ENCODE results near the gene NMNAT2.
"Not testable (repeated sequence)": the region's sequence is repeated elsewhere in the genome, so short reads cannot be mapped to it uniquely, and the experiment has no call there.

Gene NMNAT2

GRCh38 chr1:183244466-183244865, 173.7 kb downstream of the NMNAT2 start:
- Mint-ChIP-seq H3K27ac (no peak overlapping the region), H3K27me3 (peaks cover 16 to 62% of the 10 kb centered on the region in 2 donors), H3K36me3 (ENCODE audit: insufficient read depth) (no peaks in the 10 kb centered on the region), H3K9me3 (no peaks in the 10 kb centered on the region), H3K4me1 (ENCODE audit: low read depth in 2 of 2) (no peaks in the 10 kb centered on the region), H3K4me3 (no peak overlapping the region)
- no peak for ATAC-seq (replicated peaks)
- no peak for DNase-seq

DNA sequence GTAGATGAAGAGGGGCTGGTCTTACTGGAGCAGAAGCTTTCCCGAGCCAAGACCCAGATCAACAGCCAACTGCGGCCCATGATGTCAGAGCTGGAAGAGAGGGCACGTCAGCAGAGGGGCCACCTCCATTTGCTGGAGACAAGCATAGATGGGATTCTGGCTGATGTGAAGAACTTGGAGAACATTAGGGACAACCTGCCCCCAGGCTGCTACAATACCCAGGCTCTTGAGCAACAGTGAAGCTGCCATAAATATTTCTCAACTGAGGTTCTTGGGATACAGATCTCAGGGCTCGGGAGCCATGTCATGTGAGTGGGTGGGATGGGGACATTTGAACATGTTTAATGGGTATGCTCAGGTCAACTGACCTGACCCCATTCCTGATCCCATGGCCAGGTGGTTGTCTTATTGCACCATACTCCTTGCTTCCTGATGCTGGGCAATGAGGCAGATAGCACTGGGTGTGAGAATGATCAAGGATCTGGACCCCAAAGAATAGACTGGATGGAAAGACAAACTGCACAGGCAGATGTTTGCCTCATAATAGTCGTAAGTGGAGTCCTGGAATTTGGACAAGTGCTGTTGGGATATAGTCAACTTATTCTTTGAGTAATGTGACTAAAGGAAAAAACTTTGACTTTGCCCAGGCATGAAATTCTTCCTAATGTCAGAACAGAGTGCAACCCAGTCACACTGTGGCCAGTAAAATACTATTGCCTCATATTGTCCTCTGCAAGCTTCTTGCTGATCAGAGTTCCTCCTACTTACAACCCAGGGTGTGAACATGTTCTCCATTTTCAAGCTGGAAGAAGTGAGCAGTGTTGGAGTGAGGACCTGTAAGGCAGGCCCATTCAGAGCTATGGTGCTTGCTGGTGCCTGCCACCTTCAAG, 174.8 kb downstream of the NMNAT2 start:
- Mint-ChIP-seq H3K36me3 (ENCODE audit: insufficient read depth) (no peaks in the 10 kb centered on the region), H3K4me3 (no peak overlapping the region), H3K4me1 (ENCODE audit: low read depth in 2 of 2) (no peaks in the 10 kb centered on the region), H3K9me3 (no peaks in the 10 kb centered on the region), H3K27ac (no peak overlapping the region), H3K27me3 (peaks cover 5 to 60% of the 10 kb centered on the region in 2 donors)
- ATAC-seq (replicated peaks) (no peak), DNase-seq (no peak)

GRCh38 chr1:183242556-183242955, 175.6 kb downstream of the NMNAT2 start:
- H3K4me3 Mint-ChIP-seq = no peak overlapping the region
- no peaks in the 10 kb centered on the region for H3K36me3 Mint-ChIP-seq (ENCODE audit: insufficient read depth)
- no peaks in the 10 kb centered on the region for H3K9me3 Mint-ChIP-seq
- no peak for ATAC-seq (replicated peaks)
- H3K27me3 Mint-ChIP-seq = peaks cover 5 to 58% of the 10 kb centered on the region in 2 donors
- H3K27ac Mint-ChIP-seq = no peak overlapping the region
- no peaks in the 10 kb centered on the region for H3K4me1 Mint-ChIP-seq (ENCODE audit: low read depth in 2 of 2)
- no peak for DNase-seq

DNA sequence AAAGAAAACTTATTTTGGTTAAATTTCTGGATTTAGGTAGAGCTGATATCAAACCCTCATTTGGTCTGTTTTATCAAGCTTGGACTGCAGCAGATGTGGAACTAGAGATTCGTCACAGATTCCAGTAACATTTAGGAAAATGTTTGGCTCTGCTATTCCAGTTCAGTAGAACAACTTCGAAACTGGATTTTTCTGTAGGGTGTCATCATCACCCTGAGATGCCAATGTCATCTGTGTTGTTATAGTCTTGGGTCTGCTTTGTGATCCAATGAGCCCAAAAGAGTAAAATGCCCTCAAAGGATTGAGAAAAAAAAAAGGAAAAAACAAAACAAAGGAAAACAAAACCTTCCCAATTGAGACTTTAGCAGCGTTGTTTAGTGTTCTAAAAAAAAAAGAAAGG, 176.7 kb downstream of the NMNAT2 start:
- Mint-ChIP-seq H3K27me3 (peaks cover 5 to 51% of the 10 kb centered on the region in 2 donors), H3K36me3 (ENCODE audit: insufficient read depth) (no peaks in the 10 kb centered on the region), H3K9me3 (no peaks in the 10 kb centered on the region), H3K4me3 (no peak overlapping the region), H3K27ac (no peak overlapping the region), H3K4me1 (ENCODE audit: low read depth in 2 of 2) (no peaks in the 10 kb centered on the region)
- ATAC-seq (replicated peaks) (no peak), DNase-seq (no peak)

GRCh38 chr1:183240853-183241252, 177.3 kb downstream of the NMNAT2 start:
- not testable (repeated sequence) for H3K4me1 Mint-ChIP-seq (ENCODE audit: low read depth in 2 of 2); H3K9me3 Mint-ChIP-seq
- H3K27me3 Mint-ChIP-seq = peaks cover 5 to 45% of the 10 kb centered on the region in 2 donors

GRCh38 chr1:183240526-183240825, 177.7 kb downstream of the NMNAT2 start:
- peaks cover 5 to 45% of the 10 kb centered on the region in 2 donors for H3K27me3 Mint-ChIP-seq
- H3K9me3 Mint-ChIP-seq = no peaks in the 10 kb centered on the region
- ATAC-seq (replicated peaks) (no peak), DNase-seq (no peak)
- no peaks in the 10 kb centered on the region for H3K4me1 Mint-ChIP-seq (ENCODE audit: low read depth in 2 of 2)
- H3K27ac Mint-ChIP-seq = no peak overlapping the region
- H3K36me3 Mint-ChIP-seq (ENCODE audit: insufficient read depth) = no peaks in the 10 kb centered on the region
- no peak overlapping the region for H3K4me3 Mint-ChIP-seq

More at GRCh38 chr1:183240853-183241252, 177.3 kb downstream of the NMNAT2 start:
- not testable (repeated sequence) for H3K27ac Mint-ChIP-seq; DNase-seq; H3K4me3 Mint-ChIP-seq; ATAC-seq (replicated peaks); H3K36me3 Mint-ChIP-seq (ENCODE audit: insufficient read depth)

DNA sequence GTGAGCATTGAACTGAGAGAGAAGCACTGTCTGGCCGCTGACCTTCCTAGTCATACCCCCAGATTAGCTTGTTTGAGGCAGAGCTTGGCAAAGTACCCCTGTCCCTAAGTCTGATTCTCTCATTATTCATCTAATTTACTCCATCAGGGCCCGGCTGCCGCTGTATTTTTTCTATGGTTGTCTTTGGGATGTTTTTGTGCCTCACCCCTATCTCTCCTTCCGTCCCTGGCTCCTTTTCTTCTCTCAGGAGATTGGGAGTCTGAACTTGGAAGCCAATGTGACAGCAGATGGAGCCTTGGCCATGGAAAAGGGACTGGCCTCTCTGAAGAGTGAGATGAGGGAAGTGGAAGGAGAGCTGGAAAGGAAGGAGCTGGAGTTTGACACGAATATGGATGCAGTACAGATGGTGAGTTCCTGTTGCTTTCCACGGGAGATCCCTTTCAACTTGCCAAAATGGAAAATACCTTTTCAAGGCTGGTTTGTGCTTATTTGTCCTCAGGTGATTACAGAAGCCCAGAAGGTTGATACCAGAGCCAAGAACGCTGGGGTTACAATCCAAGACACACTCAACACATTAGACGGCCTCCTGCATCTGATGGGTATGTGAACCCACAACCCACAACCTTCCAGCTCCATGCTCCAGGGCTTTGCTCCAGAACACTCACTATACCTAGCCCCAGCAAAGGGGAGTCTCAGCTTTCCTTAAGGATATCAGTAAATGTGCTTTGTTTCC, 178.2 kb downstream of the NMNAT2 start:
- no peak overlapping the region for H3K4me3 Mint-ChIP-seq
- no peaks in the 10 kb centered on the region for H3K9me3 Mint-ChIP-seq
- no peaks in the 10 kb centered on the region for H3K36me3 Mint-ChIP-seq (ENCODE audit: insufficient read depth)
- ATAC-seq (replicated peaks) (no peak), DNase-seq (no peak)
- H3K27me3 Mint-ChIP-seq = peaks cover 5 to 47% of the 10 kb centered on the region in 2 donors
- H3K27ac Mint-ChIP-seq = no peak overlapping the region
- H3K4me1 Mint-ChIP-seq (ENCODE audit: low read depth in 2 of 2) = no peaks in the 10 kb centered on the region

DNA sequence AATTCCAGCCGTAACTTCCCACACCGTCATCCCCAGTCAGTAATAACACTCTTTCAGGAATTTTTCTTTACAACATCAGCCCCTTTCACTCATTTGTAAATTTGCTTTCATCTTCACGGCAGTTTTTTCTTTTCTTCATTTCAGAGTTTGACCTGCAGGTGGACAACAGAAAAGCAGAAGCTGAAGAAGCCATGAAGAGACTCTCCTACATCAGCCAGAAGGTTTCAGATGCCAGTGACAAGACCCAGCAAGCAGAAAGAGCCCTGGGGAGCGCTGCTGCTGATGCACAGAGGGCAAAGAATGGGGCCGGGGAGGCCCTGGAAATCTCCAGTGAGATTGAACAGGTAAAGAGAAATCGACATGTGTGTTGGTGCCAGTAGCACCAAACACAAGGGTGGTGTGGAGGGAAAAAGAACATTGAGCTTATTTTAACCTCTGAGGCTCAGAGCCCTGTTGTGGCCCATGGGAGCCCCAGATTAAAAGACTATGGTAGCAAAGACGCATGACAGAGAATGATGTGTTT, 178.9 kb downstream of the NMNAT2 start:
- no peak overlapping the region for H3K27ac Mint-ChIP-seq
- H3K9me3 Mint-ChIP-seq = no peaks in the 10 kb centered on the region
- no peak overlapping the region for H3K4me3 Mint-ChIP-seq
- DNase-seq (no peak), ATAC-seq (replicated peaks) (no peak)
- H3K36me3 Mint-ChIP-seq (ENCODE audit: insufficient read depth) = no peaks in the 10 kb centered on the region
- peaks cover 5 to 49% of the 10 kb centered on the region in 2 donors for H3K27me3 Mint-ChIP-seq
- H3K4me1 Mint-ChIP-seq (ENCODE audit: low read depth in 2 of 2) = no peaks in the 10 kb centered on the region

GRCh38 chr1:183238071-183238470, 180.1 kb downstream of the NMNAT2 start:
- ATAC-seq (replicated peaks) (no peak), DNase-seq (no peak)
- no peak overlapping the region for H3K27ac Mint-ChIP-seq
- no peaks in the 10 kb centered on the region for H3K9me3 Mint-ChIP-seq
- no peaks in the 10 kb centered on the region for H3K36me3 Mint-ChIP-seq (ENCODE audit: insufficient read depth)
- no peaks in the 10 kb centered on the region for H3K4me1 Mint-ChIP-seq (ENCODE audit: low read depth in 2 of 2)
- no peak overlapping the region for H3K4me3 Mint-ChIP-seq
- H3K27me3 Mint-ChIP-seq = peaks cover 5 to 40% of the 10 kb centered on the region in 2 donors

- Mint-ChIP-seq H3K4me1 (ENCODE audit: low read depth in 2 of 2) (no peaks in the 10 kb centered on the region), H3K36me3 (ENCODE audit: insufficient read depth) (no peaks in the 10 kb centered on the region), H3K27me3 (peaks cover 5 to 35% of the 10 kb centered on the region in 2 donors), H3K27ac (no peak overlapping the region), H3K9me3 (no peaks in the 10 kb centered on the region), H3K4me3 (no peak overlapping the region)
- ATAC-seq (replicated peaks) = no peak
- no peak for DNase-seq
Observed at GRCh38 chr1:183237046-183237445, 181.1 kb downstream of the NMNAT2 start.

DNA sequence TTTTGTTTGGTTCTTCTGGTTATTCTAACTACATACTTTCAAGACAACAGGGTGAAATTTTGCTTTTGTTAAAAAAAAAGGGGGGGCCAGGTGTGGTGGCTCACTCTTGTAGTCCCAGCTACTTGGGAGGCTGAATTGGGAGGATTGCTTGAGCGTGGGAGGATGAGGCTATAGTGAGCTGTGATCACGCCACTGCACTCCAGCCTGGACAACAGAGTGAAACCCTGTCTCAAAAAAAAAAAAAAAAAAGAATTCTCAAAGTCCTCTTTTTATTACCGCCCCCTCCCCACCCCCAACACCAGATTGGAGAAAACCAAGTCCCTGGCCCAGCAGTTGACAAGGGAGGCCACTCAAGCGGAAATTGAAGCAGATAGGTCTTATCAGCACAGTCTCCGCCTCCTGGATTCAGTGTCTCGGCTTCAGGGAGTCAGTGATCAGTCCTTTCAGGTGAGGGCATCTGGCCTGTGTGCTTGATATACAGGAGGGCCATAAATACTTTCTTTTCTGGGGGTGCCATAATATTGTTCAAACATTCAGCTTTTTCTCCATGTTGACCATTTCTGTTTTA, 181.9 kb downstream of the NMNAT2 start:
- Mint-ChIP-seq H3K27ac (no peak overlapping the region), H3K36me3 (ENCODE audit: insufficient read depth) (no peaks in the 10 kb centered on the region), H3K4me1 (ENCODE audit: low read depth in 2 of 2) (no peaks in the 10 kb centered on the region), H3K9me3 (no peaks in the 10 kb centered on the region), H3K4me3 (no peak overlapping the region), H3K27me3 (peaks cover 5 to 35% of the 10 kb centered on the region in 2 donors)
- ATAC-seq (replicated peaks) = no peak
- DNase-seq = no peak

GRCh38 chr1:183235503-183235902, 182.7 kb downstream of the NMNAT2 start:
- H3K36me3 Mint-ChIP-seq (ENCODE audit: insufficient read depth) = no peaks in the 10 kb centered on the region
- peaks cover 3 to 29% of the 10 kb centered on the region in 2 donors for H3K27me3 Mint-ChIP-seq
- no peaks in the 10 kb centered on the region for H3K4me1 Mint-ChIP-seq (ENCODE audit: low read depth in 2 of 2)
- H3K4me3 Mint-ChIP-seq = no peak overlapping the region
- DNase-seq = no peak
- no peaks in the 10 kb centered on the region for H3K9me3 Mint-ChIP-seq
- ATAC-seq (replicated peaks) = no peak
- no peak overlapping the region for H3K27ac Mint-ChIP-seq

DNA sequence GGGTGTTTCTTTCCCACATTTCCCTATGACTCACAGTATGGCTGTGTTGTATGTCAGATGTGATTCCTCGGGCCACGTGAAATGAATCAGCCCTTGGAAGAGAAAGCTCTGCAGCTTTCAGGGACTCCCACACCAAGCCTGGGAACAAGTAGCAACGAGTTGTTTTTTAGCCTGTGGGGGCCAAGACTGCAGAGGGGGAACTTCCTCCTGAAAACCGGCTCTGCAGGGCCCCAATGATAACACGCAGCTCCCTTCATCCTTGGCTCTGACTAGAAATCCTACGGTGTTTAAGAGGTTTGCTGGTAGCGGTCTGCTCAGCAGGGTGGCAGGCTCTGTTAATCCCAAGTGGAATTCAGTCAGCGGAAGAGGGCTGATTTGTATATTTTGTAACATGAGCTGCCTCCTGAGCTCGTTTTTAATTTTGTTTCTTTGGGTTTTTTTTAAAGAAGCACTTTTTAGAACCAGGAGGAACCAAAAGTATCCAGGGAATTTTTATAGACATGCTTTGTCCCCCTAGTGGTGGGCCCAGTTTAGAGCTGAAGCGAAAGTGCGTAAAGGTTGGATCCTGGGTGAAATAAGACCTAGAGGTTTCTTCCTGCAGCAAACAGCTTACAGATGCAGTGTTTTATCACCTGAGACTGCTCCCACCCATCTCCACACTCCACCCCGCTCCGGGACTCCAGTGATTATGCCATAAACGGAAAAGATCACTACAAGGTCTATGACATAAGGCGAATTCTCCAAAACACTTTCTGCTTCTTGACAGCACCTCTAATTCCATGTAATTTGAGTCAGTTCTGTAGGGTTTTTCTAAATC, 183.3 kb downstream of the NMNAT2 start:
- Mint-ChIP-seq H3K36me3 (ENCODE audit: insufficient read depth) (no peaks in the 10 kb centered on the region), H3K9me3 (no peaks in the 10 kb centered on the region), H3K27ac (no peak overlapping the region), H3K4me3 (no peak overlapping the region), H3K27me3 (peaks cover 0 to 23% of the 10 kb centered on the region in 2 donors), H3K4me1 (ENCODE audit: low read depth in 2 of 2) (no peaks in the 10 kb centered on the region)
- ATAC-seq (replicated peaks) (no peak), DNase-seq (no peak)

Data from effector memory CD8-positive, alpha-beta T cell (primary cell).